Heart left ventricle (tissue), 16 donors: ENCODE results near the gene ATP6V1G2. TPM values are rescaled to one million over a fixed set of nuclear protein-coding genes. Genes with fewer than 3 reads are reported as not detected.
A peak's percentile ranks its signal among the peaks of the same experiment; 100 is the strongest.
"Not testable (repeated sequence)": the region's sequence is repeated elsewhere in the genome, so short reads cannot be mapped to it uniquely, and the experiment has no call there.

ENCODE experiments used
- ATAC-seq, 4 donors: fragments of 200-7000 bp; cut with Tn5 transposase; one replicate each; pipeline ENCODE4 v1.9.1; 2020 to 2022; ENCODE audit warnings: moderate library complexity in 4 of 4, mild to moderate bottlenecking in 3 of 4, moderate number of reproducible peaks in 1 of 4
- DNase-seq, 5 donors: peaks; one replicate each; pipeline ENCODE4 v3.0.0-alpha.2; 2020
- H3K27ac ChIP-seq, 12 donors: fragments of 200-600 bp; sonication (generic) in 4 of 12; one replicate each; pipeline versions ENCODE4 v1.5.0 to v1.8.0; 2016 to 2022; ENCODE audit warnings: mild to moderate bottlenecking in 2 of 12
- H3K27me3 ChIP-seq, 9 donors: fragments of 200-600 bp; sonication (generic) in 2 of 9; one replicate each; pipeline versions ENCODE4 v1.5.1 to v1.8.0; 2016 to 2022; ENCODE audit warnings: mild to moderate bottlenecking in 3 of 9
- H3K36me3 ChIP-seq, 9 donors: fragments of 200-600 bp; sonication (generic) in 2 of 9; one replicate each; pipeline versions ENCODE4 v1.5.0 to v1.8.0; 2018 to 2022; ENCODE audit warnings: mild to moderate bottlenecking in 2 of 9
- H3K4me1 ChIP-seq, 12 donors: fragments of 200-600 bp; sonication (generic) in 4 of 12; one replicate each; pipeline versions ENCODE4 v1.5.0 to v1.8.0; 2016 to 2022; ENCODE audit warnings: mild to moderate bottlenecking in 3 of 12
- H3K4me3 ChIP-seq, 12 donors: fragments of 200-600 bp; sonication (generic) in 4 of 12; one replicate each; pipeline versions ENCODE4 v1.5.0 to v1.8.0; 2017 to 2022; ENCODE audit warnings: mild to moderate bottlenecking in 9 of 12, moderate library complexity in 4 of 12
- H3K9me3 ChIP-seq, 12 donors: fragments of 200-600 bp; sonication (generic) in 4 of 12; one replicate each; pipeline versions ENCODE4 v1.5.0 to v1.8.0; 2016 to 2022; ENCODE audit warnings: mild to moderate bottlenecking in 1 of 12
- CTCF ChIP-seq, 12 donors: fragments of 200-600 bp; sonication (generic) in 4 of 12; IDR thresholded peaks; one replicate each; pipeline versions ENCODE4 v1.5.0 to v1.8.0; 2018 to 2022; ENCODE audit warnings: antibody characterized with exemption in 12 of 12, mild to moderate bottlenecking in 5 of 12
- POLR2A ChIP-seq, 2 donors: fragments of 450-650 bp; IDR thresholded peaks; one replicate each; pipeline ENCODE4 v1.6.1; 2017; ENCODE audit warnings: antibody characterized with exemption in 2 of 2, mild to moderate bottlenecking in 2 of 2, moderate library complexity in 2 of 2
- WGBS, 4 donors: extraction: QIAGEN DNeasy Blood & Tissue Kit in 2 of 4; methylation state at CpG; one replicate each; pipeline versions ENCODE4 v1.1.5 to v1.1.7; 2013 to 2018; 5-methylcytosine and 5-hydroxymethylcytosine counted together
- intact Hi-C, 10 donors: fragments of 100-400 bp; cut with DNase I; formaldehyde crosslinking; loops; one replicate each; pipeline versions ENCODE4 v1.11.1 to v1.14.2; 2022
- polyA plus RNA-seq, 2 donors: library from polyadenylated mRNA; stranded (reverse); fragments of 200-250 nt; gene quantifications; one replicate each; pipeline ENCODE4 v1.2.3, GENCODE V29; 2013
- total RNA-seq, 9 donors: library from RNA; depleted of rRNA in 2 of 9; stranded (reverse); fragments of >200 nt in 2 of 9; fragmentation: NEBNext Ultra II Directional in 3 of 9; extraction: Animal tissue kit (Norgen Biotek cat#: 25700) in 3 of 9; gene quantifications; one replicate each; pipeline versions ENCODE4 v1.1.0 to v1.2.4, GENCODE V29; 2016 to 2023
- donor health status: ischemic (EF 13 %, LVEDD 7.1; RV severe dilation, severe dysfunction).
- donor health status: healthy with polysubstance abuse.
- donor health status: DM: no; HTN: yes; CAD: no.
- donor health status: DM: no; HTN: no; CAD: no.
- donor health status: ischemic (EF 25% LVEDD 6.9; RV normal size, moderate dysfunction).
- donor health status: ischemic (EF 25% LVEDD 5.7; RV mildly dilated, moderate dysfunction).
- donor health status: healthy.
- donor health status: DM: yes; HTN: yes; CAD: no.
- donor health status: ischemic (EF 35%, LVEDD 5.7; RV mildly dilated, moderate dysfunction).
- donor health status: nonischemic (EF 11% LVEDD 7.7; RV severe dilation, severe dysfunction).
- donor health status: DM: yes; HTN: yes; CAD: no.
- donor health status: PGD.
- donor health status: ischemic (EF 29% LVEDD 5.4; RV normal size, mild dysfunction).
- donor health status: nonischemic (EF 23%, LVEDD 6.1; RV moderate dilation, normal function).

The ATP6V1G2 gene
- total and polyA plus RNA-seq, 11 donors = 1.1 to 3.5 (median 1.4) TPM

- peak overlapping the region in 10 of 12 donors; percentile 33 to 75 (median 60) for H3K4me3 ChIP-seq
- H3K27ac ChIP-seq = no peak overlapping the region
- peaks cover 0 to 11% (median 0%) of the 10 kb centered on the region in 9 donors for H3K27me3 ChIP-seq
- H3K4me1 ChIP-seq = peaks cover 0 to 36% (median 10%) of the 10 kb centered on the region in 12 donors
- no peaks in the 10 kb centered on the region for H3K36me3 ChIP-seq
- DNase-seq = no peak
- TF ChIP-seq CTCF (IDR thresholded peaks at IDR 0.05) (no peak), POLR2A (IDR thresholded peaks at IDR 0.05) (no peak)
- ATAC-seq = no peak
- 9 to 32% (median 20%) methylated on average over 20 to 21 of the region's 21 CpGs for WGBS, 4 donors
- intact Hi-C loops = loop anchor here in 4 of 10 donors (2.0 to 10.0 kb wide), 5 partner anchors 28 to 106 kb away; partner anchors contain the start of gene NCR3 (in 1 of the 4)
- H3K9me3 ChIP-seq = no peaks in the 10 kb centered on the region
These were observed 47.7 kb downstream of the ATP6V1G2 start for GRCh38 chr6:31498748-31499147.

GRCh38 chr6:31497531-31498476 lies 48.6 kb downstream of the ATP6V1G2 start, which contains the start of gene MICB:
TSS of gene MICB (plus strand) at chr6:31498145. CDS start at chr6:31498194, 49 bp downstream.
- intact Hi-C loops = loop anchor here in 4 of 10 donors (2.0 to 10.0 kb wide), 5 partner anchors 27 to 107 kb away; partner anchors contain the start of gene NCR3 (in 1 of the 4)
- ATAC-seq = peak; percentile 8 to 71 (median 66)
- WGBS, 4 donors = 1% methylated on average over 53 to 64 of the region's 64 CpGs
- Histone ChIP-seq H3K27ac (peak within 1 kb of the TSS in 7 of 12 donors; percentile 8 to 62 (median 39)), H3K36me3 (no peaks in the 10 kb centered on the region), H3K4me1 (peaks cover 0 to 42% (median 10%) of the 10 kb centered on the region in 12 donors), H3K9me3 (no peaks in the 10 kb centered on the region), H3K27me3 (peaks cover 0 to 11% (median 0%) of the 10 kb centered on the region in 9 donors), H3K4me3 (peak within 1 kb of the TSS; percentile 33 to 75 (median 60))
- DNase-seq = peak; percentile 65 to 81 (median 75)
- TF ChIP-seq CTCF (IDR thresholded peaks at IDR 0.05) (no peak), POLR2A (IDR thresholded peaks at IDR 0.05) (peak in 1 of 2 donors; percentile 60)

- Histone ChIP-seq H3K4me3 (peak overlapping the region in 1 of 12 donors; percentile 64), H3K27ac (peak overlapping the region in 1 of 12 donors; percentile 27), H3K27me3 (peaks cover 0 to 11% (median 0%) of the 10 kb centered on the region in 9 donors), H3K4me1 (peaks cover 0 to 42% (median 11%) of the 10 kb centered on the region in 12 donors)
- not testable (repeated sequence) for ATAC-seq, DNase-seq, H3K9me3 ChIP-seq, H3K36me3 ChIP-seq
- intact Hi-C loops = loop anchor here in 4 of 10 donors (5.0 to 10.0 kb wide), 4 partner anchors 40 to 108 kb away; partner anchors contain the start of gene NCR3 (in 1 of the 4)
- 50 to 61% (median 59%) methylated on average over 4 of the region's 4 CpGs for WGBS, 4 donors
These were observed 49.6 kb downstream of the ATP6V1G2 start for GRCh38 chr6:31496826-31497225.

GRCh38 chr6:31495580-31495979 lies 50.8 kb downstream of the ATP6V1G2 start:
- Histone ChIP-seq H3K36me3 (no peaks in the 10 kb centered on the region), H3K4me3 (peak overlapping the region in 6 of 12 donors; percentile 64 to 86 (median 72)), H3K27ac (peak overlapping the region in 6 of 12 donors; percentile 58 to 84 (median 78)), H3K9me3 (no peaks in the 10 kb centered on the region), H3K27me3 (peaks cover 0 to 6% (median 0%) of the 10 kb centered on the region in 9 donors), H3K4me1 (peaks cover 0 to 45% (median 12%) of the 10 kb centered on the region in 12 donors)
- intact Hi-C loops = loop anchor here in 6 of 10 donors (2.0 to 10.0 kb wide), 7 partner anchors 42 to 109 kb away; partner anchors contain the start of genes DDX39B (in 1 of the 6) and NCR3 (in 1 of the 6)
- TF ChIP-seq CTCF (IDR thresholded peaks at IDR 0.05) (no peak), POLR2A (IDR thresholded peaks at IDR 0.05) (no peak)
- 74 to 89% (median 79%) methylated on average over 2 of the region's 2 CpGs for WGBS, 4 donors
- ATAC-seq (no peak), DNase-seq (no peak)

Other genes with a start within 250 kb of the ATP6V1G2 start
Only the 30 nearest of the 31 such genes appear.
- 1,000 to 10,000 TPM in 2 of 9 donors, 100 to 1,000 TPM in 7; 235 to 2,858 (median 371) TPM for gene HLA-B, start 189.4 kb downstream of the ATP6V1G2 start, total RNA-seq
- 100 to 1,000 TPM; 397 to 553 TPM for gene HLA-B, start 189.4 kb downstream of the ATP6V1G2 start, polyA plus RNA-seq
- 10 to 100 TPM in 7 of 9 donors, 1 to 10 TPM in 2; 8.9 to 21.0 (median 11.5) TPM for gene MICA, start 143.0 kb downstream of the ATP6V1G2 start, total RNA-seq
- gene MICA, start 143.0 kb downstream of the ATP6V1G2 start, polyA plus RNA-seq = 10 to 100 TPM in 1 of 2 donors, 1 to 10 TPM in 1; 8.5 to 48.4 TPM
- 1 to 10 TPM; 1.1 to 8.8 (median 1.5) TPM for gene MICB, start 48.5 kb downstream of the ATP6V1G2 start, total RNA-seq
- gene MICB, start 48.5 kb downstream of the ATP6V1G2 start, polyA plus RNA-seq = 1 to 10 TPM in 1 of 2 donors, under 1 TPM in 1; 0.84 to 1.3 TPM
- not detected for gene MCCD1, start 17.6 kb downstream of the ATP6V1G2 start, total RNA-seq
- not detected for gene MCCD1, start 17.6 kb downstream of the ATP6V1G2 start, polyA plus RNA-seq
- 100 to 1,000 TPM; 122 to 209 (median 164) TPM for gene DDX39B, start 4.6 kb downstream of the ATP6V1G2 start, total RNA-seq
- gene DDX39B, start 4.6 kb downstream of the ATP6V1G2 start, polyA plus RNA-seq = 100 to 1,000 TPM; 162 to 193 TPM
- 10 to 100 TPM in 8 of 9 donors, 1 to 10 TPM in 1; 10.0 to 17.8 (median 12.4) TPM for gene NFKBIL1, start 1.0 kb upstream of the ATP6V1G2 start, total RNA-seq
- 10 to 100 TPM; 18.2 to 22.9 TPM for gene NFKBIL1, start 1.0 kb upstream of the ATP6V1G2 start, polyA plus RNA-seq
- gene LTA, start 25.7 kb upstream of the ATP6V1G2 start, total RNA-seq = under 1 TPM in 2 of 9 donors, not detected in 7; 0.18 to 0.64 TPM
- under 1 TPM in 1 of 2 donors, not detected in 1; 0.07 TPM for gene LTA, start 25.7 kb upstream of the ATP6V1G2 start, polyA plus RNA-seq
- 1 to 10 TPM in 3 of 9 donors, under 1 TPM in 5, not detected in 1; 0.32 to 7.6 (median 0.51) TPM for gene TNF, start 29.0 kb upstream of the ATP6V1G2 start, total RNA-seq
- gene TNF, start 29.0 kb upstream of the ATP6V1G2 start, polyA plus RNA-seq = under 1 TPM; 0.15 to 0.32 TPM
- 10 to 100 TPM in 1 of 9 donors, 1 to 10 TPM in 2, under 1 TPM in 2, not detected in 4; 0.30 to 15.6 (median 1.0) TPM for gene LTB, start 35.8 kb upstream of the ATP6V1G2 start, total RNA-seq
- gene LTB, start 35.8 kb upstream of the ATP6V1G2 start, polyA plus RNA-seq = under 1 TPM; 0.50 to 0.72 TPM
- gene LST1, start 39.7 kb upstream of the ATP6V1G2 start, total RNA-seq = 10 to 100 TPM in 2 of 9 donors, 1 to 10 TPM in 6, not detected in 1; 1.6 to 58.0 (median 3.7) TPM
- gene LST1, start 39.7 kb upstream of the ATP6V1G2 start, polyA plus RNA-seq = 1 to 10 TPM; 2.3 to 5.2 TPM
- 1 to 10 TPM in 1 of 9 donors, under 1 TPM in 1, not detected in 7; 1.00 to 2.5 TPM for gene NCR3, start 46.4 kb upstream of the ATP6V1G2 start, total RNA-seq
- not detected for gene NCR3, start 46.4 kb upstream of the ATP6V1G2 start, polyA plus RNA-seq
- 100 to 1,000 TPM in 1 of 9 donors, 10 to 100 TPM in 3, 1 to 10 TPM in 5; 5.7 to 120 (median 9.5) TPM for gene AIF1, start 68.6 kb upstream of the ATP6V1G2 start, total RNA-seq
- gene AIF1, start 68.6 kb upstream of the ATP6V1G2 start, polyA plus RNA-seq = 10 to 100 TPM in 1 of 2 donors, 1 to 10 TPM in 1; 6.7 to 18.4 TPM
- 100 to 1,000 TPM in 4 of 9 donors, 10 to 100 TPM in 5; 75.1 to 119 (median 97.4) TPM for gene PRRC2A, start 74.1 kb upstream of the ATP6V1G2 start, total RNA-seq
- gene PRRC2A, start 74.1 kb upstream of the ATP6V1G2 start, polyA plus RNA-seq = 100 to 1,000 TPM in 1 of 2 donors, 10 to 100 TPM in 1; 88.1 to 111 TPM
- gene BAG6, start 106.1 kb upstream of the ATP6V1G2 start, total RNA-seq = 100 to 1,000 TPM; 265 to 499 (median 284) TPM
- 100 to 1,000 TPM; 307 to 378 TPM for gene BAG6, start 106.1 kb upstream of the ATP6V1G2 start, polyA plus RNA-seq
- 1 to 10 TPM in 8 of 9 donors, under 1 TPM in 1; 0.54 to 4.3 (median 1.7) TPM for gene APOM, start 109.3 kb upstream of the ATP6V1G2 start, total RNA-seq
- gene APOM, start 109.3 kb upstream of the ATP6V1G2 start, polyA plus RNA-seq = 1 to 10 TPM; 2.4 to 6.6 TPM
- 10 to 100 TPM; 16.5 to 23.8 (median 20.0) TPM for gene C6orf47, start 114.2 kb upstream of the ATP6V1G2 start, total RNA-seq
- gene C6orf47, start 114.2 kb upstream of the ATP6V1G2 start, polyA plus RNA-seq = 10 to 100 TPM; 19.4 to 30.9 TPM
- 10 to 100 TPM; 15.9 to 29.8 (median 19.5) TPM for gene GPANK1, start 118.4 kb upstream of the ATP6V1G2 start, total RNA-seq
- 10 to 100 TPM; 19.5 to 24.5 TPM for gene GPANK1, start 118.4 kb upstream of the ATP6V1G2 start, polyA plus RNA-seq
- 100 to 1,000 TPM; 111 to 323 (median 116) TPM for gene CSNK2B, start 119.5 kb upstream of the ATP6V1G2 start, total RNA-seq
- gene CSNK2B, start 119.5 kb upstream of the ATP6V1G2 start, polyA plus RNA-seq = 100 to 1,000 TPM; 124 to 203 TPM
- 10 to 100 TPM in 1 of 9 donors, 1 to 10 TPM in 8; 1.4 to 12.0 (median 4.6) TPM for gene LY6G5B, start 123.4 kb upstream of the ATP6V1G2 start, total RNA-seq
- 1 to 10 TPM; 2.1 to 5.3 TPM for gene LY6G5B, start 123.4 kb upstream of the ATP6V1G2 start, polyA plus RNA-seq
- gene LY6G5C, start 134.5 kb upstream of the ATP6V1G2 start, total RNA-seq = 1 to 10 TPM; 1.3 to 3.1 (median 2.2) TPM
- 1 to 10 TPM; 1.4 to 3.0 TPM for gene LY6G5C, start 134.5 kb upstream of the ATP6V1G2 start, polyA plus RNA-seq
- gene ABHD16A, start 156.7 kb upstream of the ATP6V1G2 start, total RNA-seq = 10 to 100 TPM; 24.2 to 54.7 (median 27.4) TPM
- 10 to 100 TPM; 16.5 to 47.8 TPM for gene ABHD16A, start 156.7 kb upstream of the ATP6V1G2 start, polyA plus RNA-seq
- gene LY6G6F, start 160.3 kb upstream of the ATP6V1G2 start, total RNA-seq = not detected
- not detected for gene LY6G6F, start 160.3 kb upstream of the ATP6V1G2 start, polyA plus RNA-seq
- gene LY6G6D, start 168.7 kb upstream of the ATP6V1G2 start, total RNA-seq = under 1 TPM in 1 of 9 donors, not detected in 8; 0.75 TPM
- gene LY6G6D, start 168.7 kb upstream of the ATP6V1G2 start, polyA plus RNA-seq = not detected
- under 1 TPM in 1 of 9 donors, not detected in 8; 0.27 TPM for gene LY6G6C, start 175.1 kb upstream of the ATP6V1G2 start, total RNA-seq
- not detected for gene LY6G6C, start 175.1 kb upstream of the ATP6V1G2 start, polyA plus RNA-seq
- gene MPIG6B, start 176.8 kb upstream of the ATP6V1G2 start, total RNA-seq = under 1 TPM in 7 of 9 donors, not detected in 2; 0.19 to 1.00 (median 0.42) TPM
- under 1 TPM; 0.17 to 0.23 TPM for gene MPIG6B, start 176.8 kb upstream of the ATP6V1G2 start, polyA plus RNA-seq
- gene DDAH2, start 182.7 kb upstream of the ATP6V1G2 start, total RNA-seq = 10 to 100 TPM; 42.3 to 69.7 (median 53.2) TPM
- 10 to 100 TPM; 62.1 to 80.5 TPM for gene DDAH2, start 182.7 kb upstream of the ATP6V1G2 start, polyA plus RNA-seq
- gene CLIC1, start 189.9 kb upstream of the ATP6V1G2 start, total RNA-seq = 100 to 1,000 TPM in 6 of 9 donors, 10 to 100 TPM in 3; 72.5 to 310 (median 124) TPM
- 100 to 1,000 TPM in 1 of 2 donors, 10 to 100 TPM in 1; 68.0 to 392 TPM for gene CLIC1, start 189.9 kb upstream of the ATP6V1G2 start, polyA plus RNA-seq
- gene MSH5, start 193.4 kb upstream of the ATP6V1G2 start, total RNA-seq = 1 to 10 TPM in 7 of 9 donors, under 1 TPM in 2; 0.44 to 8.4 (median 1.9) TPM
- 1 to 10 TPM; 1.0 to 2.3 TPM for gene MSH5, start 193.4 kb upstream of the ATP6V1G2 start, polyA plus RNA-seq
- 1 to 10 TPM in 1 of 9 donors, under 1 TPM in 2, not detected in 6; 0.73 to 1.5 (median 0.76) TPM for gene SAPCD1, start 216.0 kb upstream of the ATP6V1G2 start, total RNA-seq
- gene SAPCD1, start 216.0 kb upstream of the ATP6V1G2 start, polyA plus RNA-seq = under 1 TPM; 0.35 to 0.50 TPM
- gene VWA7, start 230.7 kb upstream of the ATP6V1G2 start, total RNA-seq = 10 to 100 TPM in 7 of 9 donors, 1 to 10 TPM in 2; 8.0 to 25.8 (median 16.1) TPM
- gene VWA7, start 230.7 kb upstream of the ATP6V1G2 start, polyA plus RNA-seq = 1 to 10 TPM; 4.0 to 6.2 TPM